Epithelial cell of proximal tubule (primary cell): ENCODE measurements around the gene AFAP1. TPM values are rescaled to one million over a fixed set of nuclear protein-coding genes. Genes with fewer than 3 reads are reported as not detected.

ENCODE experiments used
- DNase-seq: peaks from one replicate; pipeline ENCODE4 v3.0.0-alpha.2; 2011; ENCODE audit warnings: low read depth
- H3K4me3 ChIP-seq: 2 replicates; pipeline ENCODE4 v1.5.1; 2011; ENCODE audit warnings: low read depth, mild to moderate bottlenecking, low read length
- CTCF ChIP-seq: conservative IDR thresholded peaks from 2 replicates; pipeline ENCODE4 v1.5.1; 2012; ENCODE audit warnings: low read depth, mild to moderate bottlenecking, low read length
- total RNA-seq: library from RNA; depleted of rRNA; stranded (reverse); fragments of >200 nt; gene quantifications from 2 replicates; pipeline ENCODE4 v1.2.3, GENCODE V29; 2015

The AFAP1 gene
- total RNA-seq, 1 donor from 2014 or later, result 26.2 TPM

GRCh38 chr4:7792616-7793015 lies 147.0 kb downstream of the AFAP1 start:
- no peak overlapping the region for H3K4me3 ChIP-seq
- no peak for DNase-seq
- TF ChIP-seq CTCF, result no peak

GRCh38 chr4:7790999-7791398 lies 148.7 kb downstream of the AFAP1 start:
- no peak overlapping the region for H3K4me3 ChIP-seq
- no peak for DNase-seq

GRCh38 chr4:7790023-7790422 lies 149.6 kb downstream of the AFAP1 start:
- no peak overlapping the region for H3K4me3 ChIP-seq
- TF ChIP-seq CTCF, result no peak
- DNase-seq, result no peak

More at GRCh38 chr4:7790999-7791398, 148.7 kb downstream of the AFAP1 start:
- no peak for TF ChIP-seq CTCF

GRCh38 chr4:7788694-7789425 lies 150.8 kb downstream of the AFAP1 start:
- no peak for DNase-seq
- no peak overlapping the region for H3K4me3 ChIP-seq
- no peak for TF ChIP-seq CTCF

- no peak overlapping the region for H3K4me3 ChIP-seq
- DNase-seq, result no peak
- TF ChIP-seq CTCF, result no peak
These were observed 151.5 kb downstream of the AFAP1 start for GRCh38 chr4:7788193-7788592.

GRCh38 chr4:7787681-7788141 lies 151.9 kb downstream of the AFAP1 start:
- H3K4me3 ChIP-seq, result no peak overlapping the region
- TF ChIP-seq CTCF, result no peak
- no peak for DNase-seq

- TF ChIP-seq CTCF, result no peak
- H3K4me3 ChIP-seq, result no peak overlapping the region
- no peak for DNase-seq
These were observed 152.6 kb downstream of the AFAP1 start for GRCh38 chr4:7787067-7787466.
